HuH-7 (cell line): ENCODE data around the gene SIGLEC12.

Experiments used
- DNase-seq: peaks from one replicate; pipeline ENCODE4 v3.0.0; 2011; ENCODE audit warnings: low spot score

Gene SIGLEC12

GRCh38 chr19:51501594-51502263 lies at the start of gene SIGLEC12:
SIGLEC12 (minus strand) TSS chr19:51501800; CDS start chr19:51501733, 67 bp downstream.
- no peak for DNase-seq

- no peak for DNase-seq
Measured at GRCh38 chr19:51550848-51551672, 49.5 kb upstream of the SIGLEC12 start.

- no peak for DNase-seq
Measured at GRCh38 chr19:51549533-51550324, 48.1 kb upstream of the SIGLEC12 start.

GRCh38 chr19:51548891-51549305 lies 47.3 kb upstream of the SIGLEC12 start:
- no peak for DNase-seq

- no peak for DNase-seq
Measured at GRCh38 chr19:51548213-51548651, 46.6 kb upstream of the SIGLEC12 start.

- DNase-seq: no peak
Measured at GRCh38 chr19:51547397-51548212, 46.0 kb upstream of the SIGLEC12 start.

GRCh38 chr19:51546650-51547396 lies 45.2 kb upstream of the SIGLEC12 start:
- DNase-seq: no peak

GRCh38 chr19:51546107-51546649 lies 44.6 kb upstream of the SIGLEC12 start:
- no peak for DNase-seq

GRCh38 chr19:51544038-51544437 lies 42.4 kb upstream of the SIGLEC12 start:
- no peak for DNase-seq

GRCh38 chr19:51542699-51543098 lies 41.1 kb upstream of the SIGLEC12 start:
- no peak for DNase-seq

- DNase-seq: no peak
Measured at GRCh38 chr19:51541458-51542357, 40.1 kb upstream of the SIGLEC12 start.

- no peak for DNase-seq
Measured at GRCh38 chr19:51539821-51540366, 38.3 kb upstream of the SIGLEC12 start.

- DNase-seq: no peak
Measured at GRCh38 chr19:51535535-51535934, 33.9 kb upstream of the SIGLEC12 start.

- DNase-seq: no peak
Measured at GRCh38 chr19:51531349-51532315, 30.0 kb upstream of the SIGLEC12 start, which contains the start of gene SIGLEC6. SIGLEC6 (minus strand) TSS chr19:51531670; CDS start chr19:51531648, 22 bp downstream.

GRCh38 chr19:51530616-51531015 lies 29.0 kb upstream of the SIGLEC12 start:
- no peak for DNase-seq

- DNase-seq: no peak
Measured at GRCh38 chr19:51529301-51529700, 27.7 kb upstream of the SIGLEC12 start.

GRCh38 chr19:51525651-51526050 lies 24.1 kb upstream of the SIGLEC12 start:
- DNase-seq: no peak
